Adipose tissue (tissue), 3 donors: ENCODE results near the gene MOGAT3. TPM values are rescaled to one million over a fixed set of nuclear protein-coding genes. Genes with fewer than 3 reads are reported as not detected.

Experiments
- H3K27ac ChIP-seq: one replicate; pipeline ENCODE4 v1.5.1; 2013; ENCODE audit warnings: low read depth, low read length
- WGBS, 3 donors: extraction: QIAGEN DNeasy Blood & Tissue Kit; methylation state at CpG; one replicate each; pipeline ENCODE4 v1.1.7; 2013; 5-methylcytosine and 5-hydroxymethylcytosine counted together
- polyA plus RNA-seq, 3 donors: library from polyadenylated mRNA; stranded (reverse); fragments of 200-250 nt; gene quantifications; one replicate each; pipeline ENCODE4 v1.2.3, GENCODE V29; 2013
- donor health status: healthy with polysubstance abuse.
- donor health status: Bipolar disorder and iron deficiency.
- donor health status: healthy.

Gene MOGAT3
- polyA plus RNA-seq, 3 donors: not detected

- 1 to 2% (median 1%) methylated on average over 9 to 11 of the region's 11 CpGs for WGBS, 3 donors
- no peak overlapping the region for H3K27ac ChIP-seq
These were observed 34.3 kb downstream of the MOGAT3 start for GRCh38 chr7:101166648-101166908.

DNA sequence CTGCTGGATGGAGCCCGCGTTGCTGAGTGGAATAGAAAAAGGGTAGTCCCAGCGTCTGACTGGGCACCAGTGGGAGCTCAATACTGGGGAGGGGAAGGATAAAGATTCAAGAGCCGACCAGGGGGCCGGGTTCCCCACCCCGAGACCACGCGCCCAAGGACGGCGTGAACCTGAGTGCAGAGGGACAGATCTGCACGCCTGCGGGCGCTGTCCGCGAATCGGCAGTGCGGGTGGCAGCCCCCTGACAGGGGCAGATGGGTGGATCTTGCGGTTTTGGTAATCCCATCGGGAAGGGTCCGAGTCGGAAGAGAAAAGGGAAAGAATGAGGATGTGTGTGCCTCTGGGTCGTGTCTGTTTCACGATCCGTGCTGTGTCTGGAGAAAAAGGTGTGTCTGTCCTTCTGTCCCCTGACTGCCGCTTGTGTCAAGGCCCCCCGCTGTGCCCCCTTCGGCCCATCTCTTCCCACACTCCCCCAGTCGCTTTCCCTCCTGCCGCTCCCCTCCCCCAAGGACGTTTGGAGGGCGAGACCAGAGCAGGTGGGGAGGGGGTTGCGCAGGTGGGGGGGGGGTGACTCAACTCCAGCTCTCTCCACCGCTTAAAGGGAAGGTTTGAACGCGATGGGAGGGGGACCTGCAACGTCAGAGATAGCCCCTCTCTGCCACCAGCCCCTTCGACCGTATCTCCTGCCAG, 34.7 kb downstream of the MOGAT3 start:
- H3K27ac ChIP-seq: no peak overlapping the region
- WGBS, 3 donors: 0 to 1% (median 1%) methylated on average over 35 to 38 of the region's 38 CpGs

GRCh38 chr7:101165075-101165957, 35.5 kb downstream of the MOGAT3 start, which contains the start of gene VGF:
Gene VGF (minus strand): TSS chr7:101165569. CDS start chr7:101164843, 726 bp downstream.
- 3% methylated on average over 72 to 74 of the region's 74 CpGs for WGBS, 3 donors
- H3K27ac ChIP-seq: no peak within 1 kb of the TSS

DNA sequence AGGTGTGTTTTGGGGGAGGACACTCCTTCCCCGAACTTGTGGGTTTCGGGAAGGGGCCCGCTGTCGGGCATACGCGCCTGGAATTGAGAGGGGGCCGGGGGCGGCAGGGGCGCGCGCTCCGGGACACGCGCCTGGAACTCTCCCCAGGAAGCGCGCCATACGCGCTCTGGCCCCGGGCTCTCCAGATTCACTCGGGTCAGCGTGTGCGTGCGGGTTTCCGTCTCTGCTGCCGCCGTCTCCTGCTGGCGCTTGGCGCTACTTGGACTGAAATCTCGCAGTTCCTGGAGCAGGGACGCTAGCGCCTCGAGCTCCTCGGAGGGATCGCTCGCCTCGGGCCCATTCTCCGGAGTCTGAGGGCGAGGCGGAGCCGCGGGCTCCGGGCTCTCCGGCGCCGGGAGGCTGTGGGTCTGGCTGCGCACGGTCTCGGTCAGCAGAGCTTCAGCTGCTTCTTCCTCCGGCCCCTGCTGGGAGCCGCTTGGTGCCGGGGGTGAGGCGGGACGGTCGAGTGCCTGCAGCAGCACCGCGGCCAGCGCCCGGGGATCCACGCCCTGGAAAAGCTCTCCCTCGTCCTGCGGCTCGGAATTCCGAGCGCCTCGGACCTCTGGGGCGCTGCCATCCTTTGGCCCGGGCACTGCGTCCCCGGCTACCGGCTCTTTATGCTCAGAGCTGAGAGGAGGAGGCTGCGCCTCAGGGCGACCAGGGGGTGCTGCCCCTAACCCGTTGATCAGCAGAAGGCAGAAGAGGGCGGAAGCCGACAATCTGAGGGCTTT, 36.6 kb downstream of the MOGAT3 start:
- no peak overlapping the region for H3K27ac ChIP-seq
- WGBS, 3 donors: 2% methylated on average over 65 to 75 of the region's 75 CpGs

GRCh38 chr7:101163279-101164070, 37.4 kb downstream of the MOGAT3 start:
- WGBS, 3 donors: 0 to 1% (median 1%) methylated on average over 68 to 86 of the region's 92 CpGs
- no peak overlapping the region for H3K27ac ChIP-seq

- 2 to 6% (median 2%) methylated on average over 42 to 74 of the region's 74 CpGs for WGBS, 3 donors
These were observed 38.1 kb downstream of the MOGAT3 start for GRCh38 chr7:101162551-101163278.

GRCh38 chr7:101161692-101162471, 39.0 kb downstream of the MOGAT3 start:
- no peak overlapping the region for H3K27ac ChIP-seq
- WGBS, 3 donors: 82 to 86% (median 83%) methylated on average over 17 of the region's 17 CpGs

More at GRCh38 chr7:101162551-101163278, 38.1 kb downstream of the MOGAT3 start:
- no peak overlapping the region for H3K27ac ChIP-seq

DNA sequence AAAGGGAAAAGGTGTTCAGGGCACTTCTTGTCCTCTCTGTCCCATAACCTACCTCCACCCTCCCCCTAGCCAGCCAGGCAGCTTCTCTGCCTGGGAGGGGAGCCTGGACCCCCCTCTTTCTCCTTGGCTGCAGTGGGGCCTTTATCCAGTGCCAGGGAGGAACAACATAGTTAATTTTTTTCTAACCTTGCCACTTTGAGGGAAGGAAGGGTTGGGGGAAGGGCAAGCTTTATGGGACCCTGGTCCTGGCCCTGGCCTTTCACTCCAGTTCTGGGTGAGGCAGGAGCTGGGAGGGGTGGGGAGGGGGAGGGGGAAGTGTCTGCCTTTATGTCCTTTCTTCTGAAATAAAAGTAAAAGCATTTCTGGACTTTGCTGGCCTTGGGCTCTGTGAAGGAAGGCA, 39.9 kb downstream of the MOGAT3 start:
- H3K27ac ChIP-seq: no peak overlapping the region

GRCh38 chr7:101159696-101160674, 40.9 kb downstream of the MOGAT3 start:
- H3K27ac ChIP-seq: no peak overlapping the region
- WGBS, 3 donors: 78 to 89% (median 84%) methylated on average over 27 to 31 of the region's 31 CpGs

- no peak overlapping the region for H3K27ac ChIP-seq
- 86 to 90% (median 87%) methylated on average over 14 of the region's 14 CpGs for WGBS, 3 donors
These were observed 43.8 kb downstream of the MOGAT3 start for GRCh38 chr7:101156866-101157589.

DNA sequence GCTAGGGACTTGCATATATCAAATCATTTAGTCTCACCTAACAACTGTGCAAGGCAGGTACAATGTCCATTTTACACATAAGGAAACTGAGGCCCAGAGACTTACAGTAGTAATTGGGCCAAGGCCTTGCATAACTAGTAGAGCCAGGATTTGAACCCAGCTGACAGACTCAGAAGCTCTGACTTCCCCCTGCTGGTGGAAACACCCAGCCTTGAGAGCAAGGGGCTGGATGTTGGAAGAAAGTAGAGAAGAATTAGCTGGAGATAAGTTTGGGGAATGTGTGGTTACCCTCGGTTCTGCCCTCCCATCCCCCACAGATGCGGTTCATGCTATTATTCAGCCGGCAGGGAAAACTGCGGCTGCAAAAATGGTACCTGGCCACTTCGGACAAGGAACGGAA, 44.6 kb downstream of the MOGAT3 start:
- WGBS, 3 donors: 79 to 88% (median 86%) methylated on average over 6 of the region's 6 CpGs
- H3K27ac ChIP-seq: no peak overlapping the region

- WGBS, 3 donors: 43 to 61% (median 56%) methylated on average over 4 of the region's 4 CpGs
- H3K27ac ChIP-seq: no peak overlapping the region
These were observed 45.5 kb downstream of the MOGAT3 start for GRCh38 chr7:101155303-101155702.

GRCh38 chr7:101154693-101155102, 46.1 kb downstream of the MOGAT3 start:
- 0 to 1% (median 0%) methylated on average over 24 to 33 of the region's 34 CpGs for WGBS, 3 donors
- H3K27ac ChIP-seq: no peak overlapping the region

GRCh38 chr7:101153969-101154692, 46.7 kb downstream of the MOGAT3 start, which contains the start of gene AP1S1:
Gene AP1S1 (plus strand): TSS chr7:101154476. CDS start chr7:101154515, 39 bp downstream.
- H3K27ac ChIP-seq: no peak within 1 kb of the TSS
- 4 to 5% (median 4%) methylated on average over 40 to 51 of the region's 51 CpGs for whole genome bisulfite sequencing, 3 donors
